HEK293 (cell line): ENCODE results near the gene POLN.

Source experiments
- CTCF ChIA-PET: fragments of 350-600 bp; formaldehyde crosslinking; extraction: SDS; loops from one replicate; lab custom pipeline; 2021; ENCODE audit warnings: antibody characterized with exemption; lab: Yijun Ruan, JAX
- POLR2A ChIA-PET: fragments of 300-600 bp; formaldehyde crosslinking; extraction: SDS; loops from one replicate; lab custom pipeline; 2020; ENCODE audit warnings: antibody characterized with exemption, inconsistent platforms; lab: Yijun Ruan, JAX
- H3K27ac ChIP-seq: fragments of 200-500 bp; sonication (Bioruptor generic); 2 replicates; pipeline ENCODE4 v1.5.1; 2014; ENCODE audit warnings: low read depth, low read length, control low read depth, inconsistent platforms; ENCODE audit errors: extremely low read depth
- H3K36me3 ChIP-seq, 2 experiments: fragments of 200-500 bp in 1 of 2; sonication (Bioruptor generic) in 1 of 2; 1 replicate in 1 of 2; 2 replicates in 1 of 2; pipeline ENCODE4 v1.5.1; 2014 to 2017; ENCODE audit warnings: inconsistent platforms in 2 of 2, low read length in 2 of 2; ENCODE audit not compliant: control insufficient read depth in 2 of 2, insufficient read depth in 1 of 2
- H3K4me1 ChIP-seq: fragments of 200-500 bp; sonication (Bioruptor generic); 2 replicates; pipeline ENCODE4 v1.5.1; 2014; ENCODE audit warnings: mild to moderate bottlenecking, low read length, inconsistent platforms; ENCODE audit not compliant: control insufficient read depth, insufficient read depth
- H3K4me3 ChIP-seq: 2 replicates; pipeline ENCODE4 v1.5.1; 2011; ENCODE audit warnings: low read depth, mild to moderate bottlenecking, control low read depth, low read length, moderate library complexity
- H3K9me3 ChIP-seq: fragments of 200-500 bp; sonication (Bioruptor generic); 2 replicates; pipeline ENCODE4 v1.5.1; 2014; ENCODE audit warnings: low read depth, low read length, inconsistent platforms; ENCODE audit not compliant: control insufficient read depth, insufficient read depth
- BCL11B ChIP-seq: fragments of 450-650 bp; formaldehyde crosslinking; IDR thresholded peaks from 2 replicates; pipeline ENCODE4 v1.5.1; 2016; ENCODE audit warnings: low read depth, missing biosample characterization, missing genetic modification characterization
- INSM2 ChIP-seq: fragments of 450-650 bp; formaldehyde crosslinking; IDR thresholded peaks from 2 replicates; pipeline ENCODE4 v1.5.1; 2016; ENCODE audit warnings: missing biosample characterization, missing genetic modification characterization
- KLF1 ChIP-seq: fragments of 450-650 bp; formaldehyde crosslinking; IDR thresholded peaks from 2 replicates; pipeline ENCODE4 v1.5.1; 2016; ENCODE audit warnings: missing biosample characterization, missing genetic modification characterization
- KLF8 ChIP-seq: fragments of 450-650 bp; formaldehyde crosslinking; IDR thresholded peaks from 2 replicates; pipeline ENCODE4 v1.5.1; 2016; ENCODE audit warnings: missing biosample characterization, missing genetic modification characterization
- MEIS1 ChIP-seq: sonication (generic); formaldehyde crosslinking; IDR thresholded peaks from 2 replicates; pipeline ENCODE4 v1.8.1; 2022; ENCODE audit warnings: missing genetic modification reagents, mild to moderate bottlenecking, borderline replicate concordance
- PBX3 ChIP-seq: sonication (generic); formaldehyde crosslinking; IDR thresholded peaks from 2 replicates; pipeline ENCODE4 v1.8.1; 2022; ENCODE audit warnings: mild to moderate bottlenecking, moderate library complexity, missing genetic modification reagents
- SALL2 ChIP-seq: fragments of 450-650 bp; formaldehyde crosslinking; IDR thresholded peaks from 2 replicates; pipeline ENCODE4 v1.5.0; 2017; ENCODE audit warnings: missing biosample characterization, mild to moderate bottlenecking, missing genetic modification characterization, borderline replicate concordance
- SCRT1 ChIP-seq: fragments of 450-650 bp; formaldehyde crosslinking; IDR thresholded peaks from 2 replicates; pipeline ENCODE4 v1.5.1; 2016; ENCODE audit warnings: missing biosample characterization, missing genetic modification characterization, borderline replicate concordance
- ZFP37 ChIP-seq: fragments of 450-650 bp; formaldehyde crosslinking; IDR thresholded peaks from 2 replicates; pipeline ENCODE4 v1.5.1; 2016; ENCODE audit warnings: missing biosample characterization, missing genetic modification characterization
- ZNF175 ChIP-seq: fragments of 450-650 bp; formaldehyde crosslinking; IDR thresholded peaks from 2 replicates; pipeline ENCODE4 v1.5.1; 2016; ENCODE audit warnings: missing biosample characterization, missing genetic modification characterization
- ZNF223 ChIP-seq: fragments of 450-650 bp; formaldehyde crosslinking; IDR thresholded peaks from 2 replicates; pipeline ENCODE4 v1.5.1; 2016; ENCODE audit warnings: missing biosample characterization, missing genetic modification characterization
- ZNF23 ChIP-seq: fragments of 450-650 bp; formaldehyde crosslinking; IDR thresholded peaks from 2 replicates; pipeline ENCODE4 v1.5.1; 2016; ENCODE audit warnings: missing biosample characterization, missing genetic modification characterization, borderline replicate concordance
- ZNF248 ChIP-seq: fragments of 450-650 bp; formaldehyde crosslinking; IDR thresholded peaks from 2 replicates; pipeline ENCODE4 v1.5.1; 2017; ENCODE audit warnings: missing biosample characterization, missing genetic modification characterization
- ZNF311 ChIP-seq: fragments of 450-650 bp; formaldehyde crosslinking; IDR thresholded peaks from 2 replicates; pipeline ENCODE4 v1.5.1; 2017; ENCODE audit warnings: missing biosample characterization, missing genetic modification characterization, borderline replicate concordance
- ZNF394 ChIP-seq: fragments of 450-650 bp; formaldehyde crosslinking; IDR thresholded peaks from 2 replicates; pipeline ENCODE4 v1.5.1; 2016; ENCODE audit warnings: missing biosample characterization, missing genetic modification characterization, mild to moderate bottlenecking, moderate library complexity, borderline replicate concordance
- ZNF610 ChIP-seq: fragments of 450-650 bp; formaldehyde crosslinking; IDR thresholded peaks from 2 replicates; pipeline ENCODE4 v1.5.1; 2016; ENCODE audit warnings: missing biosample characterization, missing genetic modification characterization, borderline replicate concordance
- ZNF670 ChIP-seq: fragments of 450-650 bp; formaldehyde crosslinking; IDR thresholded peaks from 2 replicates; pipeline ENCODE4 v1.5.1; 2016; ENCODE audit warnings: missing biosample characterization, missing genetic modification characterization, low read depth
- ZNF677 ChIP-seq: fragments of 450-650 bp; IDR thresholded peaks from 2 replicates; pipeline ENCODE4 v1.5.0; 2018; ENCODE audit warnings: missing biosample characterization, mild to moderate bottlenecking, missing genetic modification characterization, moderate library complexity
- ZNF707 ChIP-seq: fragments of 450-650 bp; formaldehyde crosslinking; IDR thresholded peaks from 2 replicates; pipeline ENCODE4 v1.5.1; 2016; ENCODE audit warnings: missing biosample characterization, missing genetic modification characterization
- ZNF843 ChIP-seq: fragments of 450-650 bp; formaldehyde crosslinking; IDR thresholded peaks from 2 replicates; pipeline ENCODE4 v1.5.1; 2016; ENCODE audit warnings: missing biosample characterization, missing genetic modification characterization
- TF ChIP-seq, protein P1 (sequence below): fragments of 450-650 bp; formaldehyde crosslinking; IDR thresholded peaks from 2 replicates; pipeline ENCODE4 v1.5.1; 2016; ENCODE audit warnings: missing biosample characterization, missing genetic modification characterization, borderline replicate concordance
- TF ChIP-seq, protein P2 (sequence below): fragments of 450-650 bp; formaldehyde crosslinking; IDR thresholded peaks from 2 replicates; pipeline ENCODE4 v1.5.1; 2017; ENCODE audit warnings: missing biosample characterization, missing genetic modification characterization

The POLN gene

DNA sequence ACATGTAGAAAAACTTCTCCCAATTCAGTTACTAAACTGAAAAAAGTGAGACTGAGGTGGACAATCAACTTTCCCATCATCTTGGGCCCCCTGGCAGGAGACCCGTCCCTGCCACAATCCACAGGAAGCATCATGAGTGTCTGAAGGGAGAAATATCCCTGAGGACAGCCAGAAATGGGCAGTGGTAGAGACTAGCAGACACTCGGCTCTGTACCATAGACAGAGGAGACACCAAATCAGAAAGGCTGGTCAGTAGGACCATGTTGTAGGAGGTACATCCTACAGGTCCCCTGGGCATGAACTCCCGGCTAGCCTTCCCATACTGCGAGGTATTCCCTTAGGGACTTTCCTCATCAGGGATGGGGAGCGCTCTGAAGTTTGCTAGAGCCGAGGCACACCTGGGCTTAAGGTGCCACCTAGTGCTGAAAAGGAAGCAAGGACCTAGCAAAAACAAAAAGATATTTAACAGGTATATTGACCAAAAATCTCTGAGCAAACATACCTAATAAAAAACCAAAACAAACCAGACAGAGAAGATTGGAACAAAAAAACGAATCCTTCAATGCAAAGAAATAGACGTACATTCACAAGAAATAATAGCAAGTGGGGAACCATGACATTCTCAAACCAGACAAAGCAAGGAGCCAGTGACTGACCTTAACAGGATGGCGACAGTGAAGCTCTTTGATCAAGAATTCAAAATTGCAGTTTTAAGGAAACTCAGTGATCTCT, 55.6 kb downstream of the POLN start (continued):
- TF ChIP-seq, protein P1, sequence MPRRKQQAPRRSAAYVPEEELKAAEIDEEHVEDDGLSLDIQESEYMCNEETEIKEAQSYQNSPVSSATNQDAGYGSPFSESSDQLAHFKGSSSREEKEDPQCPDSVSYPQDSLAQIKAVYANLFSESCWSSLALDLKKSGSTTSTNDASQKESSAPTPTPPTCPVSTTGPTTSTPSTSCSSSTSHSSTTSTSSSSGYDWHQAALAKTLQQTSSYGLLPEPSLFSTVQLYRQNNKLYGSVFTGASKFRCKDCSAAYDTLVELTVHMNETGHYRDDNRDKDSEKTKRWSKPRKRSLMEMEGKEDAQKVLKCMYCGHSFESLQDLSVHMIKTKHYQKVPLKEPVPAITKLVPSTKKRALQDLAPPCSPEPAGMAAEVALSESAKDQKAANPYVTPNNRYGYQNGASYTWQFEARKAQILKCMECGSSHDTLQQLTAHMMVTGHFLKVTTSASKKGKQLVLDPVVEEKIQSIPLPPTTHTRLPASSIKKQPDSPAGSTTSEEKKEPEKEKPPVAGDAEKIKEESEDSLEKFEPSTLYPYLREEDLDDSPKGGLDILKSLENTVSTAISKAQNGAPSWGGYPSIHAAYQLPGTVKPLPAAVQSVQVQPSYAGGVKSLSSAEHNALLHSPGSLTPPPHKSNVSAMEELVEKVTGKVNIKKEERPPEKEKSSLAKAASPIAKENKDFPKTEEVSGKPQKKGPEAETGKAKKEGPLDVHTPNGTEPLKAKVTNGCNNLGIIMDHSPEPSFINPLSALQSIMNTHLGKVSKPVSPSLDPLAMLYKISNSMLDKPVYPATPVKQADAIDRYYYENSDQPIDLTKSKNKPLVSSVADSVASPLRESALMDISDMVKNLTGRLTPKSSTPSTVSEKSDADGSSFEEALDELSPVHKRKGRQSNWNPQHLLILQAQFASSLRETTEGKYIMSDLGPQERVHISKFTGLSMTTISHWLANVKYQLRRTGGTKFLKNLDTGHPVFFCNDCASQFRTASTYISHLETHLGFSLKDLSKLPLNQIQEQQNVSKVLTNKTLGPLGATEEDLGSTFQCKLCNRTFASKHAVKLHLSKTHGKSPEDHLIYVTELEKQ (tag by site-specific recombination), result no peak
- TF ChIP-seq ZFP37 (tag by site-specific recombination), result no peak

DNA sequence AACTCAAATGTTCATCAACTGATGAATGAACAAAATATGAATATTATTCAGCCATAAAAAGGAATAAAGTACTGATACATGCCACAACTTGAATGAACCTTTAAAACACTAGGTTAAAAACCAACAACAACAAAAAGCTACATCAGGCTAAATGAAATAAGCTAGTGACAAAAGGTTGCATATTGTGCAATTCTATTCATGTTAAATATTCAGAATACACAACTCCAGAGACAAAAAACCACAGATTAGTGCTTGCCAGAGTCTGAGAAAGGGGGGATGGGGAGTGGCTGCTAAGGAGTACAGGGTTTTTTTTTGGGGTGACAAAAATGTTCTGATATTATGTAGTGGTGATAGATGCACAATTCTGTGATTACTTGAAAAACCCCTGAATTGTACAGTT, 58.5 kb downstream of the POLN start:
- no peaks in the 10 kb centered on the region for H3K4me1 ChIP-seq
- POLR2A ChIA-PET, result no interaction called here
- H3K9me3 ChIP-seq, result no peaks in the 10 kb centered on the region
- H3K27ac ChIP-seq, result no peak overlapping the region
- TF ChIP-seq ZNF23 (tag by site-specific recombination), result no peak
- TF ChIP-seq ZNF175 (tag by site-specific recombination), result no peak
- no peak for TF ChIP-seq SCRT1 (tag by site-specific recombination)
- TF ChIP-seq, protein P2, sequence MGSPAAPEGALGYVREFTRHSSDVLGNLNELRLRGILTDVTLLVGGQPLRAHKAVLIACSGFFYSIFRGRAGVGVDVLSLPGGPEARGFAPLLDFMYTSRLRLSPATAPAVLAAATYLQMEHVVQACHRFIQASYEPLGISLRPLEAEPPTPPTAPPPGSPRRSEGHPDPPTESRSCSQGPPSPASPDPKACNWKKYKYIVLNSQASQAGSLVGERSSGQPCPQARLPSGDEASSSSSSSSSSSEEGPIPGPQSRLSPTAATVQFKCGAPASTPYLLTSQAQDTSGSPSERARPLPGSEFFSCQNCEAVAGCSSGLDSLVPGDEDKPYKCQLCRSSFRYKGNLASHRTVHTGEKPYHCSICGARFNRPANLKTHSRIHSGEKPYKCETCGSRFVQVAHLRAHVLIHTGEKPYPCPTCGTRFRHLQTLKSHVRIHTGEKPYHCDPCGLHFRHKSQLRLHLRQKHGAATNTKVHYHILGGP (tag by site-specific recombination), result no peak
- no peak for TF ChIP-seq MEIS1 (CRISPR knock-in tag)
- TF ChIP-seq ZNF677 (tag by site-specific recombination), result no peak
- TF ChIP-seq ZNF223, result no peak
- TF ChIP-seq PBX3 (CRISPR knock-in tag), result no peak
- no peak for TF ChIP-seq BCL11B
- no peak for TF ChIP-seq INSM2 (tag by site-specific recombination)
- peaks cover 0 to 12% of the 10 kb centered on the region in 2 experiments; a peak in 1 of 3 replicates for H3K36me3 ChIP-seq
- no peak overlapping the region for H3K4me3 ChIP-seq
- CTCF ChIA-PET, result interaction anchor here (0.6 kb wide), 1 partner anchor 42 kb away, joined by 3 read pairs; no protein-coding TSS in a partner anchor

DNA sequence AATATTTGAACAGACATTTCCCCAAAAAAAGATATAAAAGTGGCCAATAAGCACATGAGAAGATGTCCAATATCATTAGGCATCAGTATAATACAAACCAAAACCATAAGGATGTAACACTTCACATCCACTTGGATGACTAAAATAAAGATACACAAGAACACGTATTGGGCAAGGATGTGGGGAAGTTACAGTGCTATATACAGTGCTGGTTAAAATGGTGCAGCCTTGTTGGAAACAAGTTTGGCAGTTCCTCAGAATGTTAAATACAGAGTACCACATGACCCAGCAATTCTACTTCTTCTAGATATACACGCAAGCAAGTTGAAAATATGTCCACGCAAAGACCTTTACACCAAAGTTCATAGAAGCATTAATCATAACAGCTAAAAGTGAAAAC, 58.9 kb downstream of the POLN start:
- H3K4me3 ChIP-seq, result no peak overlapping the region
- peaks cover 0 to 16% of the 10 kb centered on the region in 2 experiments; a peak in 1 of 3 replicates for H3K36me3 ChIP-seq
- H3K27ac ChIP-seq, result no peak overlapping the region
- no peaks in the 10 kb centered on the region for H3K4me1 ChIP-seq
- no peaks in the 10 kb centered on the region for H3K9me3 ChIP-seq
- POLR2A ChIA-PET, result no interaction called here
- CTCF ChIA-PET, result interaction anchor here (0.6 kb wide), 1 partner anchor 42 kb away, joined by 3 read pairs; no protein-coding TSS in a partner anchor
- TF ChIP-seq ZNF843 (no peak), KLF1 (tag by site-specific recombination) (no peak), SALL2 (tag by site-specific recombination) (no peak), ZNF610 (tag by site-specific recombination) (no peak), ZNF677 (tag by site-specific recombination) (no peak), ZNF311 (tag by site-specific recombination) (no peak), ZNF707 (tag by site-specific recombination) (no peak), ZNF248 (no peak), ZNF670 (tag by site-specific recombination) (no peak), ZNF394 (no peak), KLF8 (no peak)
